ENCODE data around the gene CFAP58.

The CFAP58 gene

GRCh38 chr10:104456802-104457542 is 103.3 kb downstream of the CFAP58 start:
- TF ChIP-seq TAF1 (IDR thresholded peaks at IDR 0.05; ENCODE audit: low read depth) (no peak), FOXM1 (IDR thresholded peaks at IDR 0.05; ENCODE audit: borderline replicate concordance, low read depth) (no peak), ZBTB7A (IDR thresholded peaks at IDR 0.05; ENCODE audit: low read depth) (no peak), RAD21 (IDR thresholded peaks at IDR 0.05; ENCODE audit: low read depth) (no peak), YY1 (IDR thresholded peaks at IDR 0.05; ENCODE audit: low read depth) (no peak), NFIC (IDR thresholded peaks at IDR 0.05) (no peak), EP300 (IDR thresholded peaks at IDR 0.05; ENCODE audit: borderline replicate concordance) (no peak), CREB1 (IDR thresholded peaks at IDR 0.05; ENCODE audit: low read depth) (no peak), CEBPB (IDR thresholded peaks at IDR 0.05) (no peak)
- TF ChIP-seq, protein P1, sequence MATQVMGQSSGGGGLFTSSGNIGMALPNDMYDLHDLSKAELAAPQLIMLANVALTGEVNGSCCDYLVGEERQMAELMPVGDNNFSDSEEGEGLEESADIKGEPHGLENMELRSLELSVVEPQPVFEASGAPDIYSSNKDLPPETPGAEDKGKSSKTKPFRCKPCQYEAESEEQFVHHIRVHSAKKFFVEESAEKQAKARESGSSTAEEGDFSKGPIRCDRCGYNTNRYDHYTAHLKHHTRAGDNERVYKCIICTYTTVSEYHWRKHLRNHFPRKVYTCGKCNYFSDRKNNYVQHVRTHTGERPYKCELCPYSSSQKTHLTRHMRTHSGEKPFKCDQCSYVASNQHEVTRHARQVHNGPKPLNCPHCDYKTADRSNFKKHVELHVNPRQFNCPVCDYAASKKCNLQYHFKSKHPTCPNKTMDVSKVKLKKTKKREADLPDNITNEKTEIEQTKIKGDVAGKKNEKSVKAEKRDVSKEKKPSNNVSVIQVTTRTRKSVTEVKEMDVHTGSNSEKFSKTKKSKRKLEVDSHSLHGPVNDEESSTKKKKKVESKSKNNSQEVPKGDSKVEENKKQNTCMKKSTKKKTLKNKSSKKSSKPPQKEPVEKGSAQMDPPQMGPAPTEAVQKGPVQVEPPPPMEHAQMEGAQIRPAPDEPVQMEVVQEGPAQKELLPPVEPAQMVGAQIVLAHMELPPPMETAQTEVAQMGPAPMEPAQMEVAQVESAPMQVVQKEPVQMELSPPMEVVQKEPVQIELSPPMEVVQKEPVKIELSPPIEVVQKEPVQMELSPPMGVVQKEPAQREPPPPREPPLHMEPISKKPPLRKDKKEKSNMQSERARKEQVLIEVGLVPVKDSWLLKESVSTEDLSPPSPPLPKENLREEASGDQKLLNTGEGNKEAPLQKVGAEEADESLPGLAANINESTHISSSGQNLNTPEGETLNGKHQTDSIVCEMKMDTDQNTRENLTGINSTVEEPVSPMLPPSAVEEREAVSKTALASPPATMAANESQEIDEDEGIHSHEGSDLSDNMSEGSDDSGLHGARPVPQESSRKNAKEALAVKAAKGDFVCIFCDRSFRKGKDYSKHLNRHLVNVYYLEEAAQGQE (IDR thresholded peaks at IDR 0.05; ENCODE audit: low read depth): no peak
- TF ChIP-seq, protein P2, sequence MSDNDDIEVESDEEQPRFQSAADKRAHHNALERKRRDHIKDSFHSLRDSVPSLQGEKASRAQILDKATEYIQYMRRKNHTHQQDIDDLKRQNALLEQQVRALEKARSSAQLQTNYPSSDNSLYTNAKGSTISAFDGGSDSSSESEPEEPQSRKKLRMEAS (IDR thresholded peaks at IDR 0.05): no peak

- TF ChIP-seq NFIC (IDR thresholded peaks at IDR 0.05): no peak
- no peak for TF ChIP-seq TAF1 (IDR thresholded peaks at IDR 0.05; ENCODE audit: low read depth)
- TF ChIP-seq, protein P1 (IDR thresholded peaks at IDR 0.05; ENCODE audit: low read depth): no peak
- no peak for TF ChIP-seq YY1 (IDR thresholded peaks at IDR 0.05; ENCODE audit: low read depth)
- no peak for TF ChIP-seq CEBPB (IDR thresholded peaks at IDR 0.05)
- TF ChIP-seq TCF12 (IDR thresholded peaks at IDR 0.05; ENCODE audit: low read depth): no peak
- TF ChIP-seq EP300 (IDR thresholded peaks at IDR 0.05; ENCODE audit: borderline replicate concordance): no peak
These were observed 103.9 kb downstream of the CFAP58 start for GRCh38 chr10:104457543-104457828.

DNA sequence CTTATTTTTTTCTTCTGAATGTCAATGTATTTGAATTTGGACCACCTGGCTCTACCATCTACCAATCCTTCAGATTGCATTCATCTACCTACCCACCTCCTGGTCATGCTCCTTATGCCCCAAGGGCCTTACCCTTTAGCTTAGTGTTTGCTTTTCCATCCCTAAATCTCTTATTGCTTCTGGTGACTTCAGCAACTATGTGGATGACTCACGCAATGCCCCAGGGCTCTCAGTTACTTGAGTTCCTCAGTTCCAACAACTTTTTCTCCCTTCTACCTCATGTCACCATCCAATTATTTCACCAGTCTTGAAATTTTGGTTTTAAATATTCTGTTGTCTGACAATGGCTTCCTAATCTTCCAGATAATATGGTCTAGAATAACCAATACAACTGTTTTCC is 118.9 kb downstream of the CFAP58 start:
- TF ChIP-seq, protein P1 (IDR thresholded peaks at IDR 0.05; ENCODE audit: low read depth): no peak
- TF ChIP-seq TCF12 (IDR thresholded peaks at IDR 0.05; ENCODE audit: low read depth) (no peak), CREB1 (IDR thresholded peaks at IDR 0.05; ENCODE audit: low read depth) (no peak), FOXM1 (IDR thresholded peaks at IDR 0.05; ENCODE audit: borderline replicate concordance, low read depth) (no peak), TEAD4 (IDR thresholded peaks at IDR 0.05) (no peak), RAD21 (IDR thresholded peaks at IDR 0.05; ENCODE audit: low read depth) (no peak), ZBTB7A (IDR thresholded peaks at IDR 0.05; ENCODE audit: low read depth) (no peak), YY1 (IDR thresholded peaks at IDR 0.05; ENCODE audit: low read depth) (no peak), NFIC (IDR thresholded peaks at IDR 0.05) (no peak), TAF1 (IDR thresholded peaks at IDR 0.05; ENCODE audit: low read depth) (no peak), USF1 (IDR thresholded peaks at IDR 0.05) (no peak), EGR1 (IDR thresholded peaks at IDR 0.05) (no peak), EP300 (IDR thresholded peaks at IDR 0.05; ENCODE audit: borderline replicate concordance) (no peak), CEBPB (IDR thresholded peaks at IDR 0.05) (no peak)
- TF ChIP-seq, protein P2 (IDR thresholded peaks at IDR 0.05): no peak

DNA sequence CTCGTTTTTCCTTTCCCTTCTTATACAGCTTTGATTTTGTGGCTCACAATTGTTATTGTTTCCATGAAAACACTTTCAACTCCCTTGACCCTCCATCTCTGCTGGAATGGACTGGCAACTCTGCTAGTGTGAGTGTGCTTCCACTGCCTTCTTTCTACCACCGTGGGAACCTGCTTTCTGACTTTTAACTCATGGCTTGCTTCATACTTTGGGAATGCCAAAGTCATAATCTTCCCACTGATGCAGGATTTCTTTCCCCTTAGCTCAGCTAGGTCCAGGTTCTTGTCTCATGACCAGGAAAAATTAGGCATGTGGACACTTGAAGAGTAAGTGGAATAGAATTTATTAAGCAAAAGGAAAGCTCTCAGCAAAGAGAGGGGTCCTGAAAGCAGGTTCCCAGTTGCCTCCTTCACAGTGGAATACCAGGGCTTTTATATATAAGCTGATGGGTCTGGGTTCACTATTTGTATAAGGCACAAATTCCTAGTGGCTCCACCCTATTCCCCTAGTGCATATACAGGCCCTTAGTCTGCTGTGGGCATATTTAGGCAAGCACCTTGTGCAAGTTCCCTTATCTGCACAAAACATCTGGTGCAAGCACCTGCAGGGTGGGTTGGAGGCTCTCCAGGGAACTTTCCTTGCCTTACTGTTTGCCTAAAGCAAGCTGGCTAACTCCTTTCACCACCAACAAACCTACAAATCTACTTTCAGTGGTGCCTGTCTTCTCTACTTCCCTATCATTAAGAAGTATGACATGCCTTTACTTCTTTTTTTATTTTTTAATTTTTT is 119.5 kb downstream of the CFAP58 start:
- TF ChIP-seq, protein P1 (IDR thresholded peaks at IDR 0.05; ENCODE audit: low read depth): no peak
- TF ChIP-seq ZBTB7A (IDR thresholded peaks at IDR 0.05; ENCODE audit: low read depth) (no peak), YY1 (IDR thresholded peaks at IDR 0.05; ENCODE audit: low read depth) (no peak), FOXM1 (IDR thresholded peaks at IDR 0.05; ENCODE audit: borderline replicate concordance, low read depth) (no peak), TEAD4 (IDR thresholded peaks at IDR 0.05) (no peak), CEBPB (IDR thresholded peaks at IDR 0.05) (no peak), USF1 (IDR thresholded peaks at IDR 0.05) (no peak), NFIC (IDR thresholded peaks at IDR 0.05) (no peak), EP300 (IDR thresholded peaks at IDR 0.05; ENCODE audit: borderline replicate concordance) (no peak), TAF1 (IDR thresholded peaks at IDR 0.05; ENCODE audit: low read depth) (no peak), EGR1 (IDR thresholded peaks at IDR 0.05) (no peak), CREB1 (IDR thresholded peaks at IDR 0.05; ENCODE audit: low read depth) (no peak), RAD21 (IDR thresholded peaks at IDR 0.05; ENCODE audit: low read depth) (no peak), TCF12 (IDR thresholded peaks at IDR 0.05; ENCODE audit: low read depth) (no peak)
- TF ChIP-seq, protein P2 (IDR thresholded peaks at IDR 0.05): no peak
